NCI-H345 treated with DMSO at 0.1 percent for 48 hours (cell line): Measurements from ENCODE around the gene KIAA1755.
"Not testable (repeated sequence)": the region's sequence is repeated elsewhere in the genome, so short reads cannot be mapped to it uniquely, and the experiment has no call there.

Source experiments
- DNase-seq: peaks from one replicate; lab custom pipeline; 2025; ENCODE audit not compliant: unreplicated experiment; lab: John Stamatoyannopoulos, UW

The KIAA1755 gene

GRCh38 chr20:38267296-38267695, 6.8 kb upstream of the KIAA1755 start:
- no peak for DNase-seq

GRCh38 chr20:38266426-38266825, 5.9 kb upstream of the KIAA1755 start:
- DNase-seq: no peak

GRCh38 chr20:38262931-38263330, 2.4 kb upstream of the KIAA1755 start:
- DNase-seq: no peak

GRCh38 chr20:38261054-38261390, 487 bp upstream of the KIAA1755 start:
- no peak for DNase-seq

- DNase-seq: no peak
Observed at GRCh38 chr20:38260025-38260377, 534 bp downstream of the KIAA1755 start.

GRCh38 chr20:38258545-38259215, 1.9 kb downstream of the KIAA1755 start:
- no peak for DNase-seq

- DNase-seq: no peak
Observed at GRCh38 chr20:38256966-38257365, 3.6 kb downstream of the KIAA1755 start.

- no peak for DNase-seq
Observed at GRCh38 chr20:38256021-38256420, 4.5 kb downstream of the KIAA1755 start.

GRCh38 chr20:38255393-38255792, 5.1 kb downstream of the KIAA1755 start:
- DNase-seq: no peak

GRCh38 chr20:38254621-38255020, 5.9 kb downstream of the KIAA1755 start:
- not testable (repeated sequence) for DNase-seq

- DNase-seq: no peak
Observed at GRCh38 chr20:38253571-38253970, 7.0 kb downstream of the KIAA1755 start.

GRCh38 chr20:38252292-38253288, 7.9 kb downstream of the KIAA1755 start:
- no peak for DNase-seq

- not testable (repeated sequence) for DNase-seq
Observed at GRCh38 chr20:38251441-38251840, 9.1 kb downstream of the KIAA1755 start.

GRCh38 chr20:38250609-38251008, 9.9 kb downstream of the KIAA1755 start:
- DNase-seq: no peak

GRCh38 chr20:38249536-38250310, 10.8 kb downstream of the KIAA1755 start:
- no peak for DNase-seq

- no peak for DNase-seq
Observed at GRCh38 chr20:38248133-38248532, 12.4 kb downstream of the KIAA1755 start.

- DNase-seq: not testable (repeated sequence)
Observed at GRCh38 chr20:38247725-38248124, 12.8 kb downstream of the KIAA1755 start.

GRCh38 chr20:38247166-38247509, 13.4 kb downstream of the KIAA1755 start:
- no peak for DNase-seq

GRCh38 chr20:38246357-38247165, 14.0 kb downstream of the KIAA1755 start:
- DNase-seq: no peak

GRCh38 chr20:38245753-38246152, 14.8 kb downstream of the KIAA1755 start:
- no peak for DNase-seq

GRCh38 chr20:38243709-38244020, 16.9 kb downstream of the KIAA1755 start:
- DNase-seq: no peak
